Measurements from ENCODE around the gene GTPBP1. TPM values are rescaled to one million over a fixed set of nuclear protein-coding genes. Genes with fewer than 3 reads are reported as not detected.
A peak's percentile ranks its signal among the peaks of the same experiment; 100 is the strongest.

The GTPBP1 gene
- total RNA-seq, 1 experiment from 2014 or later, result 79.1 TPM

DNA sequence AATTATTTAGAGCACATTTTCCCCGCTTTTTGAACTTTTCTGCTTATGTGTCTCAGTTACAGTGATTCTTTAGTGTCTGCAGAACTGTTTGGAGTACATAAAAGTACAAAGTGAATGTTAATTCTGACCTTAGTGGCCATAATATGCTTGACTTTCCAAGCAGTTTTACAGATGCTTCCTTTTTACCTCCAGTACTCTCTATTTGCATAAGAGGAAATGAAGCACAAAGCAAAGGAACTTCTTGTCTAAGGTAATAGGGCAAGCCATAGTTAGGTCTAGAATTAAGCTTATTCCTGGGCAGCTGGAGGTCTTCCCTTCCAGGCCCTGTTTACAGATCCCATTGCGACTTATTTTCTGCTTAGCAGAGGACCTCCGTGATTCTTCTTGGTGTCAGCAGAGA, 3.6 kb downstream of the GTPBP1 start:
- Mint-ChIP-seq H3K36me3 (ENCODE audit: insufficient read depth, unreplicated experiment) (peaks cover 47% of the 10 kb centered on the region), H3K9me3 (ENCODE audit: low read depth, unreplicated experiment) (no peaks in the 10 kb centered on the region), H3K4me1 (ENCODE audit: low read depth, unreplicated experiment) (peaks cover 69% of the 10 kb centered on the region), H3K27ac (ENCODE audit: unreplicated experiment) (no peak overlapping the region), H3K27me3 (ENCODE audit: unreplicated experiment) (no peaks in the 10 kb centered on the region), H3K4me3 (ENCODE audit: low read depth, unreplicated experiment) (no peak overlapping the region)
- intact Hi-C loops (cut with micrococcal nuclease; ENCODE audit: unreplicated experiment), result loop anchor here (5.0 kb wide), 1 partner anchor 43 kb away; no protein-coding TSS in a partner anchor
- TF ChIP-seq, protein P1, sequence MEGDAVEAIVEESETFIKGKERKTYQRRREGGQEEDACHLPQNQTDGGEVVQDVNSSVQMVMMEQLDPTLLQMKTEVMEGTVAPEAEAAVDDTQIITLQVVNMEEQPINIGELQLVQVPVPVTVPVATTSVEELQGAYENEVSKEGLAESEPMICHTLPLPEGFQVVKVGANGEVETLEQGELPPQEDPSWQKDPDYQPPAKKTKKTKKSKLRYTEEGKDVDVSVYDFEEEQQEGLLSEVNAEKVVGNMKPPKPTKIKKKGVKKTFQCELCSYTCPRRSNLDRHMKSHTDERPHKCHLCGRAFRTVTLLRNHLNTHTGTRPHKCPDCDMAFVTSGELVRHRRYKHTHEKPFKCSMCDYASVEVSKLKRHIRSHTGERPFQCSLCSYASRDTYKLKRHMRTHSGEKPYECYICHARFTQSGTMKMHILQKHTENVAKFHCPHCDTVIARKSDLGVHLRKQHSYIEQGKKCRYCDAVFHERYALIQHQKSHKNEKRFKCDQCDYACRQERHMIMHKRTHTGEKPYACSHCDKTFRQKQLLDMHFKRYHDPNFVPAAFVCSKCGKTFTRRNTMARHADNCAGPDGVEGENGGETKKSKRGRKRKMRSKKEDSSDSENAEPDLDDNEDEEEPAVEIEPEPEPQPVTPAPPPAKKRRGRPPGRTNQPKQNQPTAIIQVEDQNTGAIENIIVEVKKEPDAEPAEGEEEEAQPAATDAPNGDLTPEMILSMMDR (IDR thresholded peaks at IDR 0.05; ENCODE audit: unreplicated experiment), result no peak
- CTCF ChIA-PET, result interaction anchor here (0.7 kb wide), 1 partner anchor 14 kb away, joined by 3 read pairs; no protein-coding TSS in a partner anchor
- DNase-seq, result no peak
- TSS peak; percentile 0 for BruUV-seq (replicated peaks)

GRCh38 chr22:38710351-38710750, 4.6 kb downstream of the GTPBP1 start:
- H3K27ac Mint-ChIP-seq (ENCODE audit: unreplicated experiment), result no peak overlapping the region
- no peak for DNase-seq
- BruUV-seq (replicated peaks), result no TSS peak
- intact Hi-C loops (cut with micrococcal nuclease; ENCODE audit: unreplicated experiment), result no loop called here
- no peaks in the 10 kb centered on the region for H3K9me3 Mint-ChIP-seq (ENCODE audit: low read depth, unreplicated experiment)
- no peak overlapping the region for H3K4me3 Mint-ChIP-seq (ENCODE audit: low read depth, unreplicated experiment)
- H3K36me3 Mint-ChIP-seq (ENCODE audit: insufficient read depth, unreplicated experiment), result peaks cover 41% of the 10 kb centered on the region
- CTCF ChIA-PET, result no interaction called here
- no peaks in the 10 kb centered on the region for H3K27me3 Mint-ChIP-seq (ENCODE audit: unreplicated experiment)
- peaks cover 70% of the 10 kb centered on the region for H3K4me1 Mint-ChIP-seq (ENCODE audit: low read depth, unreplicated experiment)
- TF ChIP-seq, protein P1 (IDR thresholded peaks at IDR 0.05; ENCODE audit: unreplicated experiment), result no peak

GRCh38 chr22:38710866-38711265, 5.1 kb downstream of the GTPBP1 start:
- Mint-ChIP-seq H3K27ac (ENCODE audit: unreplicated experiment) (no peak overlapping the region), H3K4me1 (ENCODE audit: low read depth, unreplicated experiment) (peaks cover 71% of the 10 kb centered on the region), H3K4me3 (ENCODE audit: low read depth, unreplicated experiment) (no peak overlapping the region), H3K9me3 (ENCODE audit: low read depth, unreplicated experiment) (no peaks in the 10 kb centered on the region), H3K36me3 (ENCODE audit: insufficient read depth, unreplicated experiment) (peaks cover 41% of the 10 kb centered on the region), H3K27me3 (ENCODE audit: unreplicated experiment) (no peaks in the 10 kb centered on the region)
- TF ChIP-seq, protein P1 (IDR thresholded peaks at IDR 0.05; ENCODE audit: unreplicated experiment), result no peak
- BruUV-seq (replicated peaks), result no TSS peak
- intact Hi-C loops (cut with micrococcal nuclease; ENCODE audit: unreplicated experiment), result no loop called here
- CTCF ChIA-PET, result no interaction called here
- no peak for DNase-seq

DNA sequence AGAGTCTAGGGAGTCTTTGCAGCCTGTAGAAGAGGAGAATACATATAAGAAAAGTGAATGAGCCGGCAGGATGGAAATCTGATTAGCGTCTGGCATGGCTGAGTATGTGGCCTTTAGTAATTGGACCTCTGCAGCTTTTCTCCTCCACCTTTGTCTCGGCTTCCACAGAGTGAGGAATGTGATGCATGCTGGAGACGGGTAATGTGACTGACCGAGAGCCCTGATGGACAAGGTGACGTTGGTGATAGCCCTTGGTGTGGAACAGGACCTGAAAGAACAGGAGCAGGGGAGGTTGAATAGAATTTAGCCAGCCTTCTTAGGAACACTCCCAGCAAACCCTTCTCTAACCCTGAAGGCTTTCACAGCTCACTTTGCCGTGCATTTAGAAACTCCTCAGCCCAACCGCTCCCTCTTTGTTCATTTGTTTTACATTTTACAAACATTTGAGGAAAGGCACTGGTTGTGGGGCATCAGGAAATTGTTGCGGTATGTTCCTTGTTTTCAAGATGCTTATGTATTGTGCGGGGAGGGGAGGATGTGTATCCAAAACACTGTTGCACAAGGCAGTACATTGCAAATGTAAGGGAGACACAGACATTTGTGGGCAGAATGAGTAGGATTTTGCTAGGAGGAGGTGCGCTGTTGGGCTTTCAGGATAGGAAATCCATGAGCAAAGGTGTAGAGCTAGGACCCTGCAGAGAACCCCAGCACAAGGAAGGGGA, 6.9 kb downstream of the GTPBP1 start:
- no peak overlapping the region for H3K4me3 Mint-ChIP-seq (ENCODE audit: low read depth, unreplicated experiment)
- H3K36me3 Mint-ChIP-seq (ENCODE audit: insufficient read depth, unreplicated experiment), result peaks cover 39% of the 10 kb centered on the region
- no peaks in the 10 kb centered on the region for H3K9me3 Mint-ChIP-seq (ENCODE audit: low read depth, unreplicated experiment)
- intact Hi-C loops (cut with micrococcal nuclease; ENCODE audit: unreplicated experiment), result no loop called here
- BruUV-seq (replicated peaks), result no TSS peak
- peaks cover 69% of the 10 kb centered on the region for H3K4me1 Mint-ChIP-seq (ENCODE audit: low read depth, unreplicated experiment)
- TF ChIP-seq, protein P1 (IDR thresholded peaks at IDR 0.05; ENCODE audit: unreplicated experiment), result no peak
- no peak overlapping the region for H3K27ac Mint-ChIP-seq (ENCODE audit: unreplicated experiment)
- no peak for DNase-seq
- H3K27me3 Mint-ChIP-seq (ENCODE audit: unreplicated experiment), result no peaks in the 10 kb centered on the region
- CTCF ChIA-PET, result no interaction called here

Measured in Calu3 (cell line).